GM04504 (cell line): ENCODE measurements around the gene TRIP11.

Source experiments
- DNase-seq: peaks from one replicate; pipeline ENCODE4 v3.0.0-alpha.2; 2012; ENCODE audit warnings: low read depth

Gene TRIP11

DNA sequence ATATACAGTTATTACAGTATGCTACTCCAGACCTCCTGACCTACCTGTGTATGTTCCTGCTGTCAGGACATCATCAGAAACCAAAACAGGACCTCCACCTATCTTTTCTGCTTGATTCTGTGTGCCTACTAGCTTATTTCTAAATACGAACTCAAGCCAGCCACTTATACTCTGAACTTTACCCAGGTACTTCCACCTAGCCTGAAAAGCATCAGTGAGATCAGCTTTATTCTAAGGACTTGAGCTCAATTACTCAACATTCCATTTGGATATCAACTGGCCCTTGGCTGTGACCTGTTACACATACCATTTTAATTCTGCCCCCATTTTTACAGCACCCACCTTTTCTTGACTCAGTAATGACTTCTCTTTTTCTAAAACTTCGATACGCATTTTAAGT is 29.2 kb downstream of the TRIP11 start:
- no peak for DNase-seq

DNA sequence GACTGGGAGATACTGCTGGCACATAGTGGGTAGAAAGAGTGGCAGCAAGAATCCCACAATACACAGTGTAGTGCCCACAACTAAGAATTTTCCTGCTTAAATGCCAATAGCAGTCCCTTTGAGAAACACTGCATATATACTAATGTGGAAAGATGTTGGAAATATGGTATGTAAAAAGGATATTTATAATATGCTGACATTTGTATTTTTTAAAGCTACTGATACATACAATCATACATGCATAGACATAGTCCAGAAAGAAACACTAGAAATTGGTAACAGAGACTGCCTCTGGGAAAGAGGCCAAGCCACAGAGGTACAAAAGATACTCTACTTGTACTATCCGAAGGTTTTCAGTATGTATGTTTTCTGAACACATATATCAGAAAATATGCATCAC is 30.3 kb downstream of the TRIP11 start:
- no peak for DNase-seq

- DNase-seq = no peak
Observed at GRCh38 chr14:92005019-92005418, 34.8 kb downstream of the TRIP11 start.

GRCh38 chr14:92004062-92004461 is 35.8 kb downstream of the TRIP11 start:
- no peak for DNase-seq

DNA sequence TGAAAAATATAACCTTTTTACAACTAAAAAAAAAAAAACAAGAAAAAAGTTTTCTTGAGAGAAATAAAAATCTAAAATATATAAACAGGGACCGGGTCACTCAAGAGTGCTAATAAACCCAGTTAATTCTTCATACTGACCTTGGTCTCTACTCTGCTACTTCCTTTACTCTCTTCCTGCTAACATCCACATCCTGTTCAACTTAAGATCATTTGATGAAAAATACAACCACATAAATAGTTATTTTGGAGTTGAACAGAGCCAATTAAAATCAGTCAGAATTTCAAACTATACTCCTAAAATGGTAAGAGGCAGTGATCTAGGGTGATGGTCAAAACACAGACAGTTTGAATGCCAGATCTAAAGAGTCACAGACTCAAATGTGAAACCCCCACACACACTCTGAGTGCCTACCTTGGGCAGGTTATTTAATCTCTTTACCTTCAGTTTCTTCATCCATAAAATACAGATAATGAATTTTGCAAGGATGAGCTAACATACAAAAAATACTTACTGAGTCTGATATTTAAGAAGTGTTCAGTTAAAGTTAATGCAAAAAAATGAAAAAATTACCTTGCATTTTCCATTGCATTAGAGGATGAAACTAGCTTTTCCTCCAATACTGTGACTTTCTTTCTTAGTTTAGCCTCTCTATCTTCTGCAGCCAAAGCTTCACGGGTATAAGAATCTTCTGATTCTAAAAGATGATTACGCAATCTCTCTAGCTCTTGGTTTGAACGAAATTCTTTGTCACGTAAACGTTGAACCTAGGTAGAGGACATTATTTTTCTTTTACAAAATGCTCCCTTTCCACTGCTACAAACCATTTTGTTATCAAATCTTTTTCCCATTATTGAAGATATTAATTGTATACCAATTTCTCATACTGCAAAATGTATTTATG is 40.9 kb downstream of the TRIP11 start:
- DNase-seq = no peak

DNA sequence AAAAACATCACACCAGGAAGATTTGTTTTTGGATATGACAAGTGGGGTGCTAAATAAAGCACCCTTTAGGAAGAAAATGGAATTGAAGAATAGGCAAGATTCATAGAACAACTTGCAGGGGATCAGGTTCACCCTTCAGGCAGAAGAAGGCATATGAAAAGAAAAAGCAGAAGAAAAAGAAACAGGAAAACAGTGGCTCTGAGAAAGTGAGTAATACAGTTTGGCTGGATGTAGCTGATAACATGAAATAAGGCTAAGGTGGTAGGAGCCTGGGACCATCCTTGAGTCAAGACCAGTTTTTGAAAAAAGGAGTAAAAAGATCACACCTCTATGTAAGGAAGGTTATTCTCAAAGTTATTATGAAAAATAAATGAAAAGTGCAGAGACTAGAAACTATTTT is 42.4 kb downstream of the TRIP11 start:
- DNase-seq = no peak

DNA sequence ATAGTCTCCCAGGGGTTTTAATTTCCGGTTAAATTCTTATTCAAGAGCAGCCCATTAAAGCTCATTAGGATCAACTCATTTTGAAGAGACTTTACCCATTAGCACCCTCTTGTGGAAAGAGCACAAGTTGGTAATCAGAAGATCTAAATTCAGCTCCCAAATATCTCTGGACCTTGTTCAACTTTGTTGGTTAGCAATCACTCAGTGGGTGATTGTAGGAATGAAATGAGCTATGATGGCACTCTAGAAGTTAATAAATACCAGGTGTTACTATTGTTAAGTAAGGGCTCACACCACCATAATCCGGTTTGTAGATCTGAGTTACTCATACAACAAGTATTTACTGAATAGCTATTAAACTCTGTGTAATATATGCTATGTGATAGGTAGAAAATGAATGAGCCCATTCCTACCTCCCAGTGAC is 42.9 kb downstream of the TRIP11 start:
- peak; percentile 89 for DNase-seq

- DNase-seq = no peak
Observed at GRCh38 chr14:91987192-91987591, 52.7 kb downstream of the TRIP11 start.

- DNase-seq = no peak
Observed at GRCh38 chr14:91985521-91986255, 54.2 kb downstream of the TRIP11 start.

DNA sequence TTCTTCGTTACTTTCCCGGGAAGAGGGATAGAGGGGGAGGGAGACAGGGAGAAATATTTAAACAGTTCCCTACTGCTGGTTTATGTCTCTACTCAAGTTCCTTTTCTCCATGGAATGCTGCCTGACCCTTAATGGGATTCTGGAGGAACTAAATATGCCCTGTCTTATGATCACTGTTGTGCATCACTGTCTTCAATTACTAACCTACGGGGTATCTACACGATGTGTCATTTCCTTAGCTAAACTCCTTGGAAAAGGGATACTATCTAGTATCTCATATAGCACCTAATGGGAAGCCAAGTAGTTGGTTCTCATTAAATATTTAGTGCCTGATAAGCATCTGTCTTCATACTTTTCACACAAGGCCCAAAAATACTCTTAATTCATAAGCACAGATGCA is 54.9 kb downstream of the TRIP11 start:
- DNase-seq = peak; percentile 21

GRCh38 chr14:91983588-91983987 is 56.3 kb downstream of the TRIP11 start:
- no peak for DNase-seq

GRCh38 chr14:91980157-91980556 is 59.7 kb downstream of the TRIP11 start:
- peak; percentile 75 for DNase-seq

- DNase-seq = no peak
Observed at GRCh38 chr14:91977884-91978283, 62.0 kb downstream of the TRIP11 start.

GRCh38 chr14:91975763-91976162 is 64.1 kb downstream of the TRIP11 start:
- no peak for DNase-seq

DNA sequence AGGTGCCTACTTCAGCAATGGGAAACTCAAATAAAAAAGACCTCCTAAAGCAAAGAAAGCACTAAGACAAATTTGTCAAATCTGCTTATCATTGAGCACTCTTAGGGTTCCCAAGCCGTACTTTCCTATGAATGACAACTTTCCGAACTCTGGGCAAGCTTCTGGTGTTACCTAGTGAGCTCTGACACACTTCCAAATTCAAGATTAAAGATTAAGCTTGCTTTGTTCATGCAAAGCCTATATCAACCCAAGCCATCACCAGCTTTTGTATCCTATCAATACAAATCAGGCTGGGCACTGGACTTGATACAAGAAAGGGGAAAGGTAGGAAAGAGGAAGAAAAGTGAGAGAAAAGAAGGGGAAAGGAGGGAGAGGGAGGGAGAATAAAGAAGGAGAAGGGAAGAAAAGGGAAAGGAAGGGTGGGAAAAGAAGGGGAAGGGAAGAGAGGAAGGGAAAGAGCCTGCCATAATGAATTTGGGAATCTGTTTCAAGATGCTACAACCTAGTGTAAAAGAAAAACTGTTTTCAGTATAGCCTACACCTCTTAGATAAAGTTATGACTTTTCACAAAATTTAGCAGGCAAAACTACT is 68.6 kb downstream of the TRIP11 start:
- DNase-seq = no peak

GRCh38 chr14:91968280-91968679 is 71.6 kb downstream of the TRIP11 start:
- no peak for DNase-seq

- DNase-seq = no peak
Observed at GRCh38 chr14:91964724-91965123, 75.1 kb downstream of the TRIP11 start.

DNA sequence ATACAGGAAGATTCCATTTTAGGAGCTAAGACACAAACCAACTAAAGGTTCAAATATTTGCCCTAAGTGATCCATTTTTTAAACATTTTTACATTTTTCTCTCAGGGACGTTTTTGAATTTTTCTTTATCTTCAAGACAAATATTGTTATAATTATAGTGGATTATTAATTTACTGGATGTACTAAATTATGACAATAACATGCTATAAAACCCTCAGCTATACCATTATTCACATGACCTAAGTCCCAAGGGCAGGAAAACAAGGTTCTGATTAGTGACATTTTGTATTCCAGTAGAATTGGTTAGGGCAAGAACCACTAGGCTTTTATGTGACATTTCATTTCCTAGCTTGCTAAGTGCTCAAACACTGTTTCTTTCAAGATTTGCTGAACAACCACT is 75.8 kb downstream of the TRIP11 start:
- no peak for DNase-seq

- no peak for DNase-seq
Observed at GRCh38 chr14:91963465-91963864, 76.4 kb downstream of the TRIP11 start.

DNA sequence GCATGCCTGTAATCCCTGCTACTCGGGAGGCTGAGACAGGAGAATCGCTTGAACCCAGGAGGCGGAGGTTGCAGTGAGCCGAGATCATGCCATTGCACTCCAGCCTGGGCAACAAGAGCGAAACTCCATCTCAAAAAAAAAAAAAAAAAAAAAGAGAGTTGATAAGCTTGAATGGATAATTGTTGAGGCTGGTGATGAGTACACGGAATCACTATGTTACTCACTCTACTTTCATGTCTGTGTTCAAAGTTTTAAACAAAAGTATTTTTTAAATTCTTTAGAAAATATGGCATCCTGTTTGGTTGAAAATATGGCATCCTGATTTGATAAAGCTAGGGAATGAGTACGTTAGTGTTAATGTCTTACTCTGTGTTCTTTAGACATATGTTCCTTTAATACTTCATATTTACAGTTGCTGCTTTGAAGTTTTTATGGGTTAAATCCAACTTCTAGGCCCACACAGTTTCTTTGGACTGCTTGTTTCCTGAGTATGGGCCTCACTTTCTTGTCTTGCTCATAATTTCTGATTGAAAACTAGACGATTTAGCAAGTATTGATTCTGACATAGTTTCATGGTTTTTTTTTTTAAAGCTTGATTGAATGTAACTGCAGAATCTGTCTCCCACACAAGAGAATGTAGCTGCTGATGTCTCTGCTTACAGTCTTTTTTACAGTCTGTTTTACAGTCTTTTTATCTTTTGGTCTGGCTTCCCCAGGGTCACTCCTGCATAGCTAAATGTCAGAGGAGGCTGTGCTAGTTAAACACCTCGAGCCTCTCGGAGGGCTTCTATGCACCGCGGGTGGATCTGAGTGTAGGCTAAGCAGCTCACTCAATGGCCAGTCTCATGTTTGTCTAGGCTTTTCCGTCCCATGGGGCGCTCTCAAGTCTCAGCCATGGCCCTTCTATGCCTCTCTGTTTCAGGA is 78.3 kb downstream of the TRIP11 start:
- DNase-seq = no peak

DNA sequence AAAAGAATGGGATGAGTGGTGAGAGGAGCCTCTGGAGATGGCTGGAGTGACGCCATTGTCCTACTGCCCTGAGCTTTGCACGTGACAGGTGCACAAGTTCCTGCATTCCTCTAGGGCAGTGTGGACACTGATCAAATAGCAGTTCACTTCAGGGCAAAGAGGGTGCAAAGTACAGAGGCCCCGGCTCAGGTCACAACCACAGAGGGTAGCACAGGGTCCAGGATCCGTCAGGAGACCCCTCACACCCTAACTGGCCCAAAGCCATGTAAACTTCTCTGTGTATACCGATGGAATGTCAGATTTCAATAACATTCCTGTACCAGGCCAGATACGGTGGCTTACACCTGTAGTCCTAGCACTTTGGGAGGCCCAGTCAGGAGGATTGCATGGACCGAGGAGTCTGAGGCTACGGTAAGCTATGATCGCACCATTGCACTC is 82.0 kb downstream of the TRIP11 start:
- no peak for DNase-seq

GRCh38 chr14:91956616-91957015 is 83.2 kb downstream of the TRIP11 start:
- DNase-seq = no peak
